ENCODE data around the gene TMEM79.

Gene TMEM79, protein sequence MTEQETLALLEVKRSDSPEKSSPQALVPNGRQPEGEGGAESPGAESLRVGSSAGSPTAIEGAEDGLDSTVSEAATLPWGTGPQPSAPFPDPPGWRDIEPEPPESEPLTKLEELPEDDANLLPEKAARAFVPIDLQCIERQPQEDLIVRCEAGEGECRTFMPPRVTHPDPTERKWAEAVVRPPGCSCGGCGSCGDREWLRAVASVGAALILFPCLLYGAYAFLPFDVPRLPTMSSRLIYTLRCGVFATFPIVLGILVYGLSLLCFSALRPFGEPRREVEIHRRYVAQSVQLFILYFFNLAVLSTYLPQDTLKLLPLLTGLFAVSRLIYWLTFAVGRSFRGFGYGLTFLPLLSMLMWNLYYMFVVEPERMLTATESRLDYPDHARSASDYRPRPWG

DNA sequence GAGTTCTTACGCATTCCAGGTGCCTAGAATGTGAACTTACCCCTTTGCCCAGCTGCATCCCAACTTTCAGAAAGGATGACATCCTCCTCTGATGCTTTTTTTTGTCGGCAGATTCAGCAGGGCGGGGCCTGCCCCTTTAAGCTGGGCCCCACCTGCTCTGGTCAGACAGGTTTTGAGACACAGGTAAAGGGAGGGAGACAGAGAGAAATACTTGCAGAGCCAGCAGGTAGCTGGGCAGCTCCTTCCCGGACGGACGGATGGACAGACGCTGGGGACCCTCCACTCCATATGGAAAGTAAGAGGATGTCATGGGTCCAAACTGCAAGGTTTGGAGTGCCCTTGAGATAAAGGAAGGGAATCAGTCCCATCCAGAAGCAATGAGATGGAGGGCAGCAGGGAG lies at the start of gene TMEM79:
Gene TMEM79 (plus strand): TSS at position 214 of the 400 bp plus-strand sequence. CDS start 902 bp downstream, outside the sequence.
- DNase-seq (ENCODE audit: extremely low read depth in 1 of 2, low read depth in 1 of 2), result no peak

DNA sequence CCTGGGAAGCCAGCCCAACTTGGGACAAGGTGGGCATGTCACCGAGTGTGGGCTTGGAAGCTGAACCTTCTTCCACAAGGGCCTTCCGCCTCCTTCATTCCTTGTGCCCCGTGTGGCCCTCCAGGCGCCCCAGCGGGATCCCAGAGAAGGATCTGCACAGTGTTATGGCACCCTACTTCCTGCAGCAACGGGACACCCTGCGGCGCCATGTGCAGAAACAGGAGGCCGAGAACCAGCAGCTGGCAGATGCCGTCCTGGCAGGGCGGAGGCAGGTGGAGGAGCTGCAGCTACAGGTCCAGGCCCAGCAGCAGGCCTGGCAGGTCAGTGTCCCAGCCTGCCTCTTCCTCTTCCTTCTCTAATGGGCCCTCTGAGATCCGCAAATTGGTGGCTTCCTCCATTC lies 48.0 kb upstream of the TMEM79 start:
- DNase-seq (ENCODE audit: extremely low read depth in 1 of 2, low read depth in 1 of 2), result no peak

DNA sequence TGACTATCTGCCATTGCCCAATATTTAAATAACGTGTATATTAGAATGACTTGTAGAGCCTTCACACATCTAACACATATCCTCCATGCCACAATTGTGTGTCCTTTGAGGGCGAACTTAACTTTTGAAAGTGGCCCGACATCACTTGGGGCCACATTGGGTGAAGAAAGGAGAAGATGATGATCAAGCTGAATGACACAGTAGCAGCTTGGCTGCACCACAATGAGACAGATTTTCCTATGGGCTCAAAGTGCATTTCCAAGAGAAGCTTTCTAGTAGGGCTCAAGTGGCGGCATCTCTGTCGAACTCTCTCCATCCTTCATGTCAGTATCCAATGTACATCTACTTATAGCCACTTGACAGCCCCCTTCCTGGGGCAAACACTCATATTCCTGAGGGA lies 45.9 kb upstream of the TMEM79 start:
- no peak for DNase-seq (ENCODE audit: extremely low read depth in 1 of 2, low read depth in 1 of 2)

DNA sequence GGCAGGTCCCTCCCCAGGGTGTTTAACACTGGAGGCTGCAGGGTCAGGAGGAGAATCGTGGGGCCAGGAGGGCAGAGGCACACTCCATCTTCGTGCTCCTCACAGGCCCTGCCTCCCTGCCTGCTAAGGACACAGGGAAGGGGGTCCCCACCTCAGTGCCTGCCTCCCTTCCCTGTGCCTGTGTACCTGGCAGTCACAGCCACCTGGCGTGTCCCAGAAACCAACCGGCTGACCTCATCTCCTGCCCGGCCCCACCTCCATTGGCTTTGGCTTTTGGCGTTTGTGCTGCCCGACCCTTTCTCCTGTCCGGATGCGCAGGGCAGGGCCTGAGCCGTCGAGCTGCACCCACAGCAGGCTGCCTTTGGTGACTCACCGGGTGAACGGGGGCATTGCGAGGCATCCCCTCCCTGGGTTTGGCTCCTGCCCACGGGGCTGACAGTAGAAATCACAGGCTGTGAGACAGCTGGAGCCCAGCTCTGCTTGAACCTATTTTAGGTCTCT lies 42.8 kb upstream of the TMEM79 start:
- DNase-seq (ENCODE audit: extremely low read depth in 1 of 2, low read depth in 1 of 2), result no peak

DNA sequence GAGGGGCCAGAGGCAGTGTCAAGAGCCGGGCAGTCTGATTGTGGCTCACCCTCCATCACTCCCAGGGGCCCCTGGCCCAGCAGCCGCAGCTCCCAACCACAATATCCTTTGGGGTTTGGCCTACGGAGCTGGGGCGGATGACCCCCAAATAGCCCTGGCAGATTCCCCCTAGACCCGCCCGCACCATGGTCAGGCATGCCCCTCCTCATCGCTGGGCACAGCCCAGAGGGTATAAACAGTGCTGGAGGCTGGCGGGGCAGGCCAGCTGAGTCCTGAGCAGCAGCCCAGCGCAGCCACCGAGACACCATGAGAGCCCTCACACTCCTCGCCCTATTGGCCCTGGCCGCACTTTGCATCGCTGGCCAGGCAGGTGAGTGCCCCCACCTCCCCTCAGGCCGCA lies 42.2 kb upstream of the TMEM79 start, which contains the start of gene BGLAP:
Gene BGLAP (plus strand): TSS at position 259 of the 400 bp plus-strand sequence. CDS start 48 bp downstream, at position 307.
- no peak for DNase-seq (ENCODE audit: extremely low read depth in 1 of 2, low read depth in 1 of 2)

GRCh38 chr1:156242738-156243137 lies 41.4 kb upstream of the TMEM79 start:
- DNase-seq (ENCODE audit: extremely low read depth in 1 of 2, low read depth in 1 of 2), result no peak

DNA sequence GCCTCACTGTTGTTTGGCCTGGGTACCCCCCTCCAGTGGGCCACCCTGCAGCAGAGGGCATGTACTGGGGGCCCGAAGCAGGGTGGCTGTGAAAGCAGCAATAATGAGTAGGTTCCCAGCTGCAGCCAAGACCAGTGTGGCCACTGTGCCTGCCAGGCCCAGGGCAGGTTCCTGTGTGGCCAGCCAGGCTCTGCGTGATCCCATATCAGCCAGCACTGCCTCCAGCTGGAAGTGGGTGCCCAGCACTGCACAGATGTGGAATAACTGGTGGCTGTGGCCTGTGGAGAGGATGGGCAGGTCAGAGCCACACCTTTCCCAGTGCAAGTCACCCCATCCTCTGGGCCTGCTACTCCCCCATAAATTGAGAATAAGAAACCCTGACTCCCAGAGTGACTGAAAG lies 40.0 kb upstream of the TMEM79 start:
- DNase-seq (ENCODE audit: extremely low read depth in 1 of 2, low read depth in 1 of 2), result no peak

DNA sequence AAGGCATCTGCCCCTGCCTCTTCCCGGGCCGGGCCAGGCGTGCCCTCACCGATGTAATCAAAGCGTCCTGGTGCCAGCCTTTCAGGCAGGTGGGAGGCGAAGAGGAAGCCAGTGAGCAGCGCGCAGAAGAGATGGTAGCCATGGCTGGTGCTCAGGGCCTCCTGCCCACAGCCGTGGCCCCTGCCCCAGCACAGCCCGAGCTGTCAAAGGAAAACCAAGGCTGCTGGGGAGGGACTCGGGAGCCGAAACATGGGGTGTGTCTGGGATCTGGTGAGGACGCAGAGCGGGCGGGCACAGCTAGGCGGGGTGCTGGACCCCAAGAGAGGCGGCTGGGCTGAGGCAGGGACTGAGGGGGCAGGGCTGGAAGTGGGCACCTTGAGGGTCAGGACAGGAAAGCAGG lies 39.4 kb upstream of the TMEM79 start:
- no peak for DNase-seq (ENCODE audit: extremely low read depth in 1 of 2, low read depth in 1 of 2)

DNA sequence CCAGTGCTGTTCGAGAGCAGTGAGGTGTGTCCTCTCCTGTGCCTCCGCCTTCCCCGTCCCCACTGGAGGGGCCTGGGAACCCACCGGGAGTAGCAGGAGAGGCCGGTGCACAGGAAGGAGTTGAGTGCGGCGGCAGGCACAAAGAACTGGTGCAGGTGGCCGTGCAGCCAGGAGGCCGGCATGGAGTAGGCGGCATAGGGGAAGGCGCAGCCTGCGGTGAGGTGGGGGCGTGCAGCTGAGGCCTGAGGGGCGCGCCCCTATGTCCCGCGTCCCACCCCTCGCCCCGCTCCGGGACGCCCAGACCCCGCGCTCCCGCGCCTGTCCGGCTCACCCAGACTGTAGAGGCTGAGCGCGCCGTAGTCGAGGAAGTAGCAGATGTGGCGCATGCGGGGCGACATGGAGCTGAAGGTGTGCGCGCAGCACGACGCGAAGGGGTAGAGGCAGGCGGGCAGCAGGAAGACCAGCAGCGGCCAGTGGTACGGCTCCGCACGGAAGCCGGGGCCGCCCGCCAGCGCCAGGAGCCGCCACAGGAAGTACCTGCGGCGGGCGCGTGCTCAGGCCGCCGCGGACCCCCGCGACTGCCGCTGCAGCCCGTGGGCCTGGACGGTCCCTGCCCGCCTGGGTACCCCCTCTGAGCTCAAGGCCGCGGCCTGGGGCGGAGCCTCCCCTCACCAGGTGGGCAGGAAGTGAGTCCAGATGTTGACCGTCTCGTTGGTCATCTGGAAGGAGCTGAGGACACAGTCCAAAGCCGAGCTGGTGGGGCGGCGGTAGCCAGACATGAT lies 38.5 kb upstream of the TMEM79 start:
- no peak for DNase-seq (ENCODE audit: extremely low read depth in 1 of 2, low read depth in 1 of 2)

DNA sequence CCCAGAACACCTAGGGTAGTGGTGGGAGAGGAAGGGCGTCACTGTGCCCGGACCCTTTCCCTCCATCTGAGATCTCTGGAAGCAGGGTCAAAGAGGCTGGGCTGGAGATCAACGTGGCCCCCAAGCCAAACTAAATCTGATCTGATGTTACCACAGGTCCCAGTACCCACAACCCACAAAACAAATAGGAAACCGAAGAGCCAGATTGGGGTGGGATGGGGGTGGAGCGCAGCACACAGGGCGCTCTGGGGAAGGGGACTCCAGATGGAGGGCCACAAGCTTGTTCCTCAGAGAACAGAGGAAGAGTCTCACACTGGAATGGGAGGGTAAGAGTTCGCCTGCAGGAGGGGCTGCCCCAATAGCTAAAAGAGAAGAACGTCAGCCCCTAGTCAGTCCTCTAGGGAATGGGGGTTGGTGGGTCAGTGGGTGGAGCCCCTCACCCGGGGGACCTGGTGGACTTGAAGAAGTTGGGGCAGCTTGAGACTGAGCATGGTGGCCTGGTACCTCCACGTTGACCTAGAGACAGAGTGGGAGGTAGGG lies 37.8 kb upstream of the TMEM79 start:
- no peak for DNase-seq (ENCODE audit: extremely low read depth in 1 of 2, low read depth in 1 of 2)

DNA sequence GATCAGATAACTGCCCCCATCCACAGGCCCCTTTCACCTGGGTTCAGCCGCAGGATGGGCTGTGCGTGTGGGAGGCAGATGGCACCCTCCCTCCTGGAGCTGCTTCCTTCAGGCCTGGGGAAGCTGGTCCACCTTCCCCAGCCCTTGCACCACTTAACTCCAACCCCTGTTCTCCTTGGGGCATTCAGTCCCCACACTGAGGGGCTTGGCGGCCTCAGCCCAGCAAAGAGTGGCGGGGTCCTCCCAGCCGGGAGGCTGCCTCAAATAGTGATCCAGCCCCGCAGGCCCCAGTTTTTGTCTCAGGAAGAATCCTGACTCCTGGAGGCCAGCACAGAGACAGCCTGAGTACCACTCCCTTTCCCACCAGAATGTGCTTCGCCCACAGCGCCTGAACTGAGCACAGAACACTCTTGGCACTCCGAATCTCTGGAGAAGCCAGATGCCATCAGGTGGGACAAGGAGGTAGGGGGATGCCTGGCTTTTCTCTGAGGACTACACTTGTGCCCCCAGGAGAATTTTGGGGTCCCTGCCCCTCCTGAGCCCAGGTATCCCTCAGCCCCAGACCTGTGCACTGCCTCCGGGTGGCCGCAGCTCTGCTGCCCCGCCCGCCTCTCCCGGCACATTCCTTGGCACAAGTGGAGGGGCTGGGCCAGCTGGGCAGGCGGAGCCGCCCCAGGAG lies 37.2 kb upstream of the TMEM79 start:
- DNase-seq (ENCODE audit: extremely low read depth in 1 of 2, low read depth in 1 of 2), result no peak

DNA sequence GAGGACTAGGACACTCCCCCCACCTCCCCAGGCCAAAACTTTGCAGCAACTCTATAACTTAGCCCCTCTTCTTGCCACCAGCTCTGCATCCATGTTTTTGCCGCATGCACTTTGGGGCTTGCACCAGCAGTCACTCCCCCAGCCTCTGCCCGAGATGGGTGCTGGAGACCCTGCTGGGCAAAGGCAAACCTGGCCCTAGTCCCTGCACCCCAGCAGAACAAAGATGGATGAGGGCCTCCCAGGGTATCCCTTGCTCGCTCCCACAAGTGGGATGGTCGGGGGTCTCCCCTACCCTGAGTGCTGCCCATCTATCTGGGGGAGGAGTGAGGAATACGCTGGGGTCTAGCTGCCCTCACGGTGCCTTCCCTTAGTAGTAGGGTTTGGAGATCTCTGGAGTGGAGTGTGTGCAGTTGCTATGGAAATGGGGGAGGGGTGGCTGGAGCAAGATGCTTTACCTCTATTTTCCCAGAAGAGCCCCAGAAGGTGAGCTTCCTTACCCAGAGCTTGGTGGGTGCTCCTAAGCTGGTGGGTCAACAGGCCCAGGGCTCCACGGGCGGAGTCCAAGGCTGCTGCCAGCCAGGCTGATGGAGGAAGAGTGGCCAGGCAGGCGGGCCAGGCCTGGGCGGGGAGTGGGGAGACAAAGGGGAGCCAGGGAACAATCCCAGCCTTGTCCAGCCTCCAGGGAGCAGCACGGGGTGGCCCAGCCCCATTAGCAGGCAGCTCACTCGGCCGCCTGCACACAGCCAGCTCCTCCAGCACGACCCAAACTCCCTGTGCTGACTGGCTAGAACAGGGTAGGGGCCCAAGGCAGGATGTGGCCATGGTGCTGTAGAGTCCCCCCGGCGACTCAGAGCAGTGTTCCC lies 36.4 kb upstream of the TMEM79 start, which contains the start of gene PAQR6:
Gene PAQR6 (minus strand): TSS at position 597 of the 863 bp plus-strand sequence. CDS start 1,325 bp downstream, outside the sequence.
- DNase-seq (ENCODE audit: extremely low read depth in 1 of 2, low read depth in 1 of 2), result no peak

- no peak for DNase-seq (ENCODE audit: extremely low read depth in 1 of 2, low read depth in 1 of 2)
Observed at GRCh38 chr1:156248323-156248683, 35.8 kb upstream of the TMEM79 start.

GRCh38 chr1:156249593-156249992 lies 34.5 kb upstream of the TMEM79 start:
- DNase-seq (ENCODE audit: extremely low read depth in 1 of 2, low read depth in 1 of 2), result no peak

DNA sequence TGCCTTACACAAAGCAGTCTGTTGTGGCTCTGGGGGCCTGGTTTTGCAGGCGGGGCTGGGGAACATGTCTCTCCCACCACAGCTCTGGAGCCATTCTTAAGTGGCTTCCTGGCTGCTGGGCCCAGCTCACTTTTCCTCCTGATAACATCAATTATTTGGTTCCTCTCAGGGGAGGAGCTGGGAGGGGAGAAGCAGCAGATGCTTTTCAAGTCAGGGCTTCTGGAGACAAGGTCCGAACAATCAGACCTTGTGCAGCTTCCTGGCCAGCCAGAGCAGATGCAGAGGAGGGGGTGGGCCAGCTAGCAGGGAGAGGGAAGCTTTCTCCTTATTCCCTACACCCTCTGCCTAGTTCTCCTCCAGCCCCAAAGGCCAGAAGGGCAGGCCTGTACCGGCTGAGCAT lies 32.6 kb upstream of the TMEM79 start:
- no peak for DNase-seq (ENCODE audit: extremely low read depth in 1 of 2, low read depth in 1 of 2)

DNA sequence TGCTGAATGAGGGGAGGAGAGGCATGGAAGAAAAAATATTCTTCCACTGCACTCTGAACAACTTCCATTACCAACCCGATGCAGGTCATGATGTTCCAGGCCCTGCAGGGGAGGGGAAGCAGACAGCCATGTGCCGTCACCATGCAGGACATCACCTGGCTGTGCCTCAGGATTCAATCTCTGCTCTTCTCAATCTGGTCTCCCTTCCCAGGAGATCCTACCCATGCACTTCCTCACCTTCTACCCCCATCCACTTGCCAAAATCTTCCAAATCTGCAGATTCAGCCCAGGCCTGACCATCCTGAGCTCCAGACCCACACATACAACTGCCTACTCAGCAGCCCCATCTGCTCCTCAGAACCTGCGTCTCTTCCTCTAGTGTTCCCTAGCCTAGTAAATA lies 30.5 kb upstream of the TMEM79 start:
- no peak for DNase-seq (ENCODE audit: extremely low read depth in 1 of 2, low read depth in 1 of 2)

DNA sequence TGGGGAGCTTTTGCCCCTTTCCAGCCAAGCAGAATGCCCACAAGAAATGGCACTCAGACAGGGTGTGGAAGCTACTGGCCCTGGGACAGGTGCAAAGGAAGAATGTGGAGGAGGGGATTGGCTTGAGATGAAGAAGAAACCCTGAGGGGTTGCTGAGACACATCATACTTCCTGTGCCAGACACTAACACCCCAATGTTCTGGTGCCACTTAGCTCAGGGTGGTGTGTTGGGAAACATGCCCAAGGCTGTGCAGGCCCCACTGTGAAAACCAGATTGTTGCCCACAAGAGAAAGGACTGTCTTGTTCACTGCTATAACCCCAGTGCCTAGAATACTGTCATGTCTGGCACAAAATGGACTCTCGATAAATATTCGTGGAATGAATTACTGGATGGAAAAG lies 26.4 kb upstream of the TMEM79 start:
- no peak for DNase-seq (ENCODE audit: extremely low read depth in 1 of 2, low read depth in 1 of 2)

GRCh38 chr1:156258859-156259258 lies 25.3 kb upstream of the TMEM79 start:
- no peak for DNase-seq (ENCODE audit: extremely low read depth in 1 of 2, low read depth in 1 of 2)

DNA sequence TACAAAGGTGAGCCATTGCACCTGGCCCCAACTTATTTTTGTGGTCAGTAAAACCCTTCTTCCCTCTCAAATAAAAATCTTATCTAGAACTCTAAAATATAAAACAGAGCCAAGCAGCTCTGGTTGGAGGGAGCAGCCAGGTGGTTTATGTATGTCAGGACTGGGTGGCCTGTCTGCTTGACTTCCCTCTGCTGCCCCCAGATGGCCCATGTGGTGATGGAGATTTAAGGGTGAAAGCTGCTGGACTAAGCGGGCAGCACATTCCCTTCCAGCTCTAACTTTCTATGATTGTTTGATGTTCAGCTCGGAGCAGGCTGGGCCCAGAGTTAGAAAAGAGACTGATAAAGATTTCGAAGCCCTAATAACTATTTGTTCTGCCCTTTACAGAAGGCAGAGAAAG lies 24.3 kb upstream of the TMEM79 start:
- DNase-seq (ENCODE audit: extremely low read depth in 1 of 2, low read depth in 1 of 2), result no peak

- no peak for DNase-seq (ENCODE audit: extremely low read depth in 1 of 2, low read depth in 1 of 2)
Observed at GRCh38 chr1:156260896-156261295, 23.2 kb upstream of the TMEM79 start.
